HepG2 (cell line): ENCODE results near the gene SLX9. TPM values are rescaled to one million over a fixed set of nuclear protein-coding genes. Genes with fewer than 3 reads are reported as not detected.

Experiments
- CBFB ChIP-seq: sonication (generic); formaldehyde crosslinking; IDR thresholded peaks from 2 replicates; pipeline ENCODE4 v1.4.0; 2020; ENCODE audit warnings: missing genetic modification reagents
- CCAR2 ChIP-seq: fragments of 200-400 bp; formaldehyde crosslinking; optimal IDR thresholded peaks from 2 replicates; pipeline ENCODE3; 2018; ENCODE audit warnings: low read depth, mild to moderate bottlenecking, low read length, moderate library complexity
- FOSL2 ChIP-seq: sonication (generic); formaldehyde crosslinking; IDR thresholded peaks from 2 replicates; pipeline ENCODE4 v1.4.0; 2020; ENCODE audit warnings: missing genetic modification reagents
- GATAD1 ChIP-seq: IDR thresholded peaks from 2 replicates; pipeline ENCODE4 v1.6.1; 2016; ENCODE audit warnings: missing genetic modification reagents, missing compliant biosample characterization
- LCORL ChIP-seq, 2 experiments: fragments of 450-650 bp in 1 of 2; sonication (generic) in 1 of 2; formaldehyde crosslinking in 1 of 2; IDR thresholded peaks; 2 replicates each; pipeline versions ENCODE4 v1.5.0 to v1.6.1; 2017 to 2020; ENCODE audit warnings: antibody characterized with exemption in 1 of 2, missing genetic modification reagents in 1 of 2
- RAD21 ChIP-seq: fragments of 450-650 bp; formaldehyde crosslinking; IDR thresholded peaks from 2 replicates; pipeline ENCODE4 v1.5.0; 2020; ENCODE audit warnings: mild to moderate bottlenecking
- RARA ChIP-seq: IDR thresholded peaks from 2 replicates; pipeline ENCODE4 v1.6.1; 2016; ENCODE audit warnings: missing genetic modification reagents, missing compliant biosample characterization
- RFXANK ChIP-seq: IDR thresholded peaks from 2 replicates; pipeline ENCODE4 v1.6.1; 2016
- XRCC5 ChIP-seq: fragments of 200-400 bp; formaldehyde crosslinking; optimal IDR thresholded peaks from 2 replicates; pipeline ENCODE3; 2017; ENCODE audit warnings: mild to moderate bottlenecking, low read length
- ZFX ChIP-seq: sonication (generic); formaldehyde crosslinking; IDR thresholded peaks from 2 replicates; pipeline ENCODE4 v1.4.0; 2020; ENCODE audit warnings: mild to moderate bottlenecking, low read depth, missing genetic modification reagents, moderate library complexity
- ZNF205 ChIP-seq: IDR thresholded peaks from 2 replicates; pipeline ENCODE4 v1.6.1; 2018; ENCODE audit warnings: missing biosample characterization, missing genetic modification reagents
- ZNF367 ChIP-seq: sonication (generic); formaldehyde crosslinking; IDR thresholded peaks from 2 replicates; pipeline ENCODE4 v1.4.0; 2020; ENCODE audit warnings: missing genetic modification reagents, borderline replicate concordance
- ZNF703 ChIP-seq: sonication (generic); formaldehyde crosslinking; IDR thresholded peaks from 2 replicates; pipeline ENCODE4 v1.5.1; 2020; ENCODE audit warnings: missing genetic modification reagents, mild to moderate bottlenecking, moderate library complexity, borderline replicate concordance
- ZNF792 ChIP-seq: IDR thresholded peaks from 2 replicates; pipeline ENCODE4 v1.6.1; 2016
- polyA plus RNA-seq, 8 experiments: library from polyadenylated mRNA; depleted of rRNA in 3 of 8; stranded (reverse) in 7 of 8; unstranded in 1 of 8; fragments of >200 nt; fragmentation: Illumina TruSeq in 4 of 8; extraction: Trizol in 4 of 8; gene quantifications; 2 replicates each; pipeline versions ENCODE4 v1.2.1 to v1.2.3, GENCODE V29; 2011 to 2016; ENCODE audit warnings: low read depth in 4 of 8, missing spikeins in 1 of 8, mixed read lengths in 1 of 8; ENCODE audit not compliant: insufficient read depth in 1 of 8
- total RNA-seq, 5 experiments: library from RNA; depleted of rRNA; stranded (reverse); fragments of >200 nt; fragmentation: Illumina TruSeq; extraction: Trizol; gene quantifications; 2 replicates each; pipeline ENCODE4 v1.2.3, GENCODE V29; 2016; ENCODE audit warnings: low read depth in 1 of 5
- TF ChIP-seq, protein P1 (sequence below): sonication (generic); formaldehyde crosslinking; IDR thresholded peaks from 2 replicates; pipeline ENCODE4 v1.5.1; 2020; ENCODE audit warnings: missing genetic modification reagents, mild to moderate bottlenecking, borderline replicate concordance
- TF ChIP-seq, protein P2 (sequence below): sonication (generic); formaldehyde crosslinking; IDR thresholded peaks from 2 replicates; pipeline ENCODE4 v1.8.0; 2023; ENCODE audit warnings: mild to moderate bottlenecking, missing genetic modification reagents
- TF ChIP-seq, protein P3 (sequence below): sonication (generic); formaldehyde crosslinking; IDR thresholded peaks from 2 replicates; pipeline ENCODE4 v1.4.0; 2020; ENCODE audit warnings: missing genetic modification reagents
- TF ChIP-seq, protein P4 (sequence below): sonication (generic); formaldehyde crosslinking; IDR thresholded peaks from 2 replicates; pipeline ENCODE4 v1.5.0; 2020; ENCODE audit warnings: mild to moderate bottlenecking, missing genetic modification reagents, borderline replicate concordance

Gene SLX9
- total and polyA plus RNA-seq, 2 of the 13 experiments (the other 11 are each of a cell fraction or from before 2014, with no cell fraction given), result 21.0 to 47.1 TPM

DNA sequence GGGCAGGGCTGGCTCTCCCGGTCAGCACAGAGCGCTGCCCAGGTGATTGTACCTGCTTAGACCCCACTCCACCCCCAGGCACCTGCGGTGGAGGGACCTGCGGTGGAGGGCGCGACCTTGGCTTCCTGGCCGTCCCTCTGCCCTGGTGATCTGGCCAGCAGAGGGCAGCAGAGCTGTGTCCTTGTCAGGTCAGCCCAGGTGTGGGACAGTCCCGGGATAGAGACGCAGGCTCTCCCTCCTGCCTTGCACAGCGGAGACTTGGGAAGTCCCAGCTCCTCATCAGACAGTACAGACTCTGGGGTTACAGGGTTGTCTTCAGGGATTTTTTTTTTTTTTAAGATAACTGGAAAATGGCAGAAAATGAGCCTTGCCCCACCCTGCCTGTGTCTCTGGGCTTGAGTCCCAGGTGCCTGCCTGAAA lies 10.0 kb downstream of the SLX9 start (continued):
- TF ChIP-seq, protein P1, sequence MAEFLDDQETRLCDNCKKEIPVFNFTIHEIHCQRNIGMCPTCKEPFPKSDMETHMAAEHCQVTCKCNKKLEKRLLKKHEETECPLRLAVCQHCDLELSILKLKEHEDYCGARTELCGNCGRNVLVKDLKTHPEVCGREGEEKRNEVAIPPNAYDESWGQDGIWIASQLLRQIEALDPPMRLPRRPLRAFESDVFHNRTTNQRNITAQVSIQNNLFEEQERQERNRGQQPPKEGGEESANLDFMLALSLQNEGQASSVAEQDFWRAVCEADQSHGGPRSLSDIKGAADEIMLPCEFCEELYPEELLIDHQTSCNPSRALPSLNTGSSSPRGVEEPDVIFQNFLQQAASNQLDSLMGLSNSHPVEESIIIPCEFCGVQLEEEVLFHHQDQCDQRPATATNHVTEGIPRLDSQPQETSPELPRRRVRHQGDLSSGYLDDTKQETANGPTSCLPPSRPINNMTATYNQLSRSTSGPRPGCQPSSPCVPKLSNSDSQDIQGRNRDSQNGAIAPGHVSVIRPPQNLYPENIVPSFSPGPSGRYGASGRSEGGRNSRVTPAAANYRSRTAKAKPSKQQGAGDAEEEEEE (CRISPR knock-in tag), result no peak
- TF ChIP-seq ZNF205 (CRISPR knock-in tag) (0 out of 2 replicates have a peak, but pooled peaks have one; percentile 40), RARA (CRISPR knock-in tag) (0 out of 2 replicates have a peak, but pooled peaks have one; percentile 27), ZNF367 (no peak), ZFX (0 out of 2 replicates have a peak, but pooled peaks have one; percentile 34), GATAD1 (CRISPR knock-in tag) (peak; percentile 28; the same call in 1 of the 2 replicates), ZNF703 (CRISPR knock-in tag) (no peak), ZNF792 (CRISPR knock-in tag) (no peak), LCORL (IDR thresholded peaks at IDR 0.05) (no peak), LCORL (CRISPR knock-in tag; IDR thresholded peaks at IDR 0.05) (peak; percentile 46; the same call in 1 of the 2 replicates), FOSL2 (CRISPR knock-in tag) (0 out of 2 replicates have a peak, but pooled peaks have one; percentile 26), RFXANK (CRISPR knock-in tag) (no peak), XRCC5 (peak; percentile 50), RAD21 (CRISPR knock-in tag) (peak; percentile 89), CBFB (CRISPR knock-in tag) (0 out of 2 replicates have a peak, but pooled peaks have one; percentile 25), CCAR2 (no peak)
- TF ChIP-seq, protein P2, sequence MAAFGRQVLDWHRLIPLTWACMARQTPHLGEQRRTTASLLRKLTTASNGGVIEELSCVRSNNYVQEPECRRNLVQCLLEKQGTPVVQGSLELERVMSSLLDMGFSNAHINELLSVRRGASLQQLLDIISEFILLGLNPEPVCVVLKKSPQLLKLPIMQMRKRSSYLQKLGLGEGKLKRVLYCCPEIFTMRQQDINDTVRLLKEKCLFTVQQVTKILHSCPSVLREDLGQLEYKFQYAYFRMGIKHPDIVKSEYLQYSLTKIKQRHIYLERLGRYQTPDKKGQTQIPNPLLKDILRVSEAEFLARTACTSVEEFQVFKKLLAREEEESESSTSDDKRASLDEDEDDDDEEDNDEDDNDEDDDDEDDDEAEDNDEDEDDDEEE, result no peak
- TF ChIP-seq, protein P3, sequence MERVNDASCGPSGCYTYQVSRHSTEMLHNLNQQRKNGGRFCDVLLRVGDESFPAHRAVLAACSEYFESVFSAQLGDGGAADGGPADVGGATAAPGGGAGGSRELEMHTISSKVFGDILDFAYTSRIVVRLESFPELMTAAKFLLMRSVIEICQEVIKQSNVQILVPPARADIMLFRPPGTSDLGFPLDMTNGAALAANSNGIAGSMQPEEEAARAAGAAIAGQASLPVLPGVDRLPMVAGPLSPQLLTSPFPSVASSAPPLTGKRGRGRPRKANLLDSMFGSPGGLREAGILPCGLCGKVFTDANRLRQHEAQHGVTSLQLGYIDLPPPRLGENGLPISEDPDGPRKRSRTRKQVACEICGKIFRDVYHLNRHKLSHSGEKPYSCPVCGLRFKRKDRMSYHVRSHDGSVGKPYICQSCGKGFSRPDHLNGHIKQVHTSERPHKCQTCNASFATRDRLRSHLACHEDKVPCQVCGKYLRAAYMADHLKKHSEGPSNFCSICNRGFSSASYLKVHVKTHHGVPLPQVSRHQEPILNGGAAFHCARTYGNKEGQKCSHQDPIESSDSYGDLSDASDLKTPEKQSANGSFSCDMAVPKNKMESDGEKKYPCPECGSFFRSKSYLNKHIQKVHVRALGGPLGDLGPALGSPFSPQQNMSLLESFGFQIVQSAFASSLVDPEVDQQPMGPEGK (CRISPR knock-in tag), result peak; percentile 74
- TF ChIP-seq, protein P4, sequence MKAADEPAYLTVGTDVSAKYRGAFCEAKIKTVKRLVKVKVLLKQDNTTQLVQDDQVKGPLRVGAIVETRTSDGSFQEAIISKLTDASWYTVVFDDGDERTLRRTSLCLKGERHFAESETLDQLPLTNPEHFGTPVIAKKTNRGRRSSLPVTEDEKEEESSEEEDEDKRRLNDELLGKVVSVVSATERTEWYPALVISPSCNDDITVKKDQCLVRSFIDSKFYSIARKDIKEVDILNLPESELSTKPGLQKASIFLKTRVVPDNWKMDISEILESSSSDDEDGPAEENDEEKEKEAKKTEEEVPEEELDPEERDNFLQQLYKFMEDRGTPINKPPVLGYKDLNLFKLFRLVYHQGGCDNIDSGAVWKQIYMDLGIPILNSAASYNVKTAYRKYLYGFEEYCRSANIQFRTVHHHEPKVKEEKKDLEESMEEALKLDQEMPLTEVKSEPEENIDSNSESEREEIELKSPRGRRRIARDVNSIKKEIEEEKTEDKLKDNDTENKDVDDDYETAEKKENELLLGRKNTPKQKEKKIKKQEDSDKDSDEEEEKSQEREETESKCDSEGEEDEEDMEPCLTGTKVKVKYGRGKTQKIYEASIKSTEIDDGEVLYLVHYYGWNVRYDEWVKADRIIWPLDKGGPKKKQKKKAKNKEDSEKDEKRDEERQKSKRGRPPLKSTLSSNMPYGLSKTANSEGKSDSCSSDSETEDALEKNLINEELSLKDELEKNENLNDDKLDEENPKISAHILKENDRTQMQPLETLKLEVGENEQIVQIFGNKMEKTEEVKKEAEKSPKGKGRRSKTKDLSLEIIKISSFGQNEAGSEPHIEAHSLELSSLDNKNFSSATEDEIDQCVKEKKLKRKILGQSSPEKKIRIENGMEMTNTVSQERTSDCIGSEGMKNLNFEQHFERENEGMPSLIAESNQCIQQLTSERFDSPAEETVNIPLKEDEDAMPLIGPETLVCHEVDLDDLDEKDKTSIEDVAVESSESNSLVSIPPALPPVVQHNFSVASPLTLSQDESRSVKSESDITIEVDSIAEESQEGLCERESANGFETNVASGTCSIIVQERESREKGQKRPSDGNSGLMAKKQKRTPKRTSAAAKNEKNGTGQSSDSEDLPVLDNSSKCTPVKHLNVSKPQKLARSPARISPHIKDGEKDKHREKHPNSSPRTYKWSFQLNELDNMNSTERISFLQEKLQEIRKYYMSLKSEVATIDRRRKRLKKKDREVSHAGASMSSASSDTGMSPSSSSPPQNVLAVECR (CRISPR knock-in tag), result peak; percentile 55; the same call in 1 of the 2 replicates
